Neuron (in vitro differentiated cells): ENCODE data around the gene SLC2A10.

Experiments used
- H2AFZ ChIP-seq: one replicate; pipeline ENCODE4 v1.6.1; 2013; ENCODE audit warnings: low read depth, mild to moderate bottlenecking, inconsistent platforms, low read length, moderate library complexity
- H3K27me3 ChIP-seq: one replicate; pipeline ENCODE4 v1.6.1; 2013; ENCODE audit warnings: low read length; ENCODE audit not compliant: insufficient read depth
- H3K36me3 ChIP-seq: one replicate; pipeline ENCODE4 v1.6.1; 2013; ENCODE audit warnings: low read length; ENCODE audit not compliant: insufficient read depth
- H3K4me1 ChIP-seq: one replicate; pipeline ENCODE4 v1.6.1; 2013; ENCODE audit warnings: low read length; ENCODE audit not compliant: insufficient read depth
- H3K4me3 ChIP-seq: 2 replicates; pipeline ENCODE4 v1.5.1; 2013; ENCODE audit warnings: mild to moderate bottlenecking, low read length, moderate library complexity
- H3K9me3 ChIP-seq: one replicate; pipeline ENCODE4 v1.6.1; 2013; ENCODE audit warnings: low read length

The SLC2A10 gene

GRCh38 chr20:46758929-46759669 is 49.6 kb downstream of the SLC2A10 start:
- Histone ChIP-seq H3K27me3 (peaks cover 3% of the 10 kb centered on the region), H3K9me3 (no peaks in the 10 kb centered on the region), H2AFZ (no peak overlapping the region), H3K4me3 (no peak overlapping the region), H3K36me3 (no peaks in the 10 kb centered on the region), H3K4me1 (no peaks in the 10 kb centered on the region)

- Histone ChIP-seq H3K27me3 (peaks cover 6% of the 10 kb centered on the region), H3K4me1 (no peaks in the 10 kb centered on the region), H3K9me3 (no peaks in the 10 kb centered on the region), H3K4me3 (no peak overlapping the region), H2AFZ (no peak overlapping the region), H3K36me3 (no peaks in the 10 kb centered on the region)
Measured at GRCh38 chr20:46761566-46761965, 52.1 kb downstream of the SLC2A10 start.

- Histone ChIP-seq H3K4me3 (no peak overlapping the region), H2AFZ (no peak overlapping the region), H3K27me3 (peaks cover 6% of the 10 kb centered on the region), H3K4me1 (no peaks in the 10 kb centered on the region), H3K36me3 (no peaks in the 10 kb centered on the region), H3K9me3 (no peaks in the 10 kb centered on the region)
Measured at GRCh38 chr20:46764068-46764467, 54.6 kb downstream of the SLC2A10 start.

- H3K36me3 ChIP-seq: no peaks in the 10 kb centered on the region
- H2AFZ ChIP-seq: no peak overlapping the region
- H3K4me1 ChIP-seq: no peaks in the 10 kb centered on the region
- peaks cover 6% of the 10 kb centered on the region for H3K27me3 ChIP-seq
- no peaks in the 10 kb centered on the region for H3K9me3 ChIP-seq
- no peak overlapping the region for H3K4me3 ChIP-seq
Measured at GRCh38 chr20:46765506-46766120, 56.2 kb downstream of the SLC2A10 start.

- peaks cover 3% of the 10 kb centered on the region for H3K27me3 ChIP-seq
- H2AFZ ChIP-seq: no peak overlapping the region
- no peaks in the 10 kb centered on the region for H3K36me3 ChIP-seq
- no peak overlapping the region for H3K4me3 ChIP-seq
- H3K4me1 ChIP-seq: no peaks in the 10 kb centered on the region
- no peaks in the 10 kb centered on the region for H3K9me3 ChIP-seq
Measured at GRCh38 chr20:46767127-46767761, 57.8 kb downstream of the SLC2A10 start.

- Histone ChIP-seq H3K4me3 (no peak overlapping the region), H3K9me3 (no peaks in the 10 kb centered on the region), H3K4me1 (no peaks in the 10 kb centered on the region), H2AFZ (no peak overlapping the region), H3K36me3 (no peaks in the 10 kb centered on the region), H3K27me3 (no peaks in the 10 kb centered on the region)
Measured at GRCh38 chr20:46770330-46771194, 61.1 kb downstream of the SLC2A10 start.

GRCh38 chr20:46771195-46771588 is 61.7 kb downstream of the SLC2A10 start:
- Histone ChIP-seq H3K9me3 (no peaks in the 10 kb centered on the region), H3K27me3 (no peaks in the 10 kb centered on the region), H2AFZ (no peak overlapping the region), H3K4me3 (no peak overlapping the region), H3K4me1 (no peaks in the 10 kb centered on the region), H3K36me3 (no peaks in the 10 kb centered on the region)

- no peak overlapping the region for H3K4me3 ChIP-seq
- no peaks in the 10 kb centered on the region for H3K36me3 ChIP-seq
- H3K27me3 ChIP-seq: no peaks in the 10 kb centered on the region
Measured at GRCh38 chr20:46772901-46773300, 63.5 kb downstream of the SLC2A10 start.

GRCh38 chr20:46773680-46774079 is 64.2 kb downstream of the SLC2A10 start:
- no peak overlapping the region for H3K4me3 ChIP-seq

More at GRCh38 chr20:46772901-46773300, 63.5 kb downstream of the SLC2A10 start:
- Histone ChIP-seq H3K4me1 (no peaks in the 10 kb centered on the region), H3K9me3 (no peaks in the 10 kb centered on the region), H2AFZ (no peak overlapping the region)

GRCh38 chr20:46774236-46774635 is 64.8 kb downstream of the SLC2A10 start:
- Histone ChIP-seq H3K36me3 (no peaks in the 10 kb centered on the region), H3K27me3 (no peaks in the 10 kb centered on the region), H3K9me3 (no peaks in the 10 kb centered on the region), H2AFZ (no peak overlapping the region), H3K4me3 (no peak overlapping the region), H3K4me1 (no peaks in the 10 kb centered on the region)

More at GRCh38 chr20:46773680-46774079, 64.2 kb downstream of the SLC2A10 start:
- H3K4me1 ChIP-seq: no peaks in the 10 kb centered on the region
- H3K27me3 ChIP-seq: no peaks in the 10 kb centered on the region
- H2AFZ ChIP-seq: no peak overlapping the region
- no peaks in the 10 kb centered on the region for H3K9me3 ChIP-seq
- no peaks in the 10 kb centered on the region for H3K36me3 ChIP-seq

- no peak overlapping the region for H3K4me3 ChIP-seq
- H2AFZ ChIP-seq: no peak overlapping the region
- H3K27me3 ChIP-seq: no peaks in the 10 kb centered on the region
- no peaks in the 10 kb centered on the region for H3K4me1 ChIP-seq
- no peaks in the 10 kb centered on the region for H3K9me3 ChIP-seq
- no peaks in the 10 kb centered on the region for H3K36me3 ChIP-seq
Measured at GRCh38 chr20:46774943-46775560, 65.6 kb downstream of the SLC2A10 start.

- H3K9me3 ChIP-seq: no peaks in the 10 kb centered on the region
- H3K27me3 ChIP-seq: no peaks in the 10 kb centered on the region
- H3K36me3 ChIP-seq: no peaks in the 10 kb centered on the region
- H2AFZ ChIP-seq: no peak overlapping the region
- no peak overlapping the region for H3K4me3 ChIP-seq
- no peaks in the 10 kb centered on the region for H3K4me1 ChIP-seq
Measured at GRCh38 chr20:46775806-46776205, 66.4 kb downstream of the SLC2A10 start.
